KOPT-K1 (cell line): ENCODE measurements around the gene FGFBP2.

Source experiments
- H3K27ac ChIP-seq: fragments of 200-600 bp; sonication (generic); 2 replicates; pipeline ENCODE4 v1.5.1; 2016; ENCODE audit warnings: antibody characterized with exemption, mild to moderate bottlenecking, low read depth, low read length; ENCODE audit not compliant: poor library complexity, severe bottlenecking
- H3K36me3 ChIP-seq: fragments of 200-600 bp; sonication (generic); 2 replicates; pipeline ENCODE4 v1.5.1; 2017; ENCODE audit warnings: antibody characterized with exemption, mild to moderate bottlenecking, low read length, moderate library complexity; ENCODE audit not compliant: insufficient read depth
- H3K9me3 ChIP-seq: fragments of 200-600 bp; sonication (generic); 2 replicates; pipeline ENCODE4 v1.5.1; 2017; ENCODE audit warnings: antibody characterized with exemption, low read length, mild to moderate bottlenecking; ENCODE audit not compliant: insufficient read depth, poor library complexity, severe bottlenecking

Gene FGFBP2

GRCh38 chr4:15948826-15949225 lies 14.1 kb downstream of the FGFBP2 start:
- Histone ChIP-seq H3K36me3 (no peaks in the 10 kb centered on the region), H3K9me3 (no peaks in the 10 kb centered on the region), H3K27ac (no peak overlapping the region)

- H3K9me3 ChIP-seq = no peaks in the 10 kb centered on the region
- no peak overlapping the region for H3K27ac ChIP-seq
Measured at GRCh38 chr4:15947684-15948083, 15.3 kb downstream of the FGFBP2 start.

GRCh38 chr4:15945516-15945915 lies 17.5 kb downstream of the FGFBP2 start:
- Histone ChIP-seq H3K36me3 (no peaks in the 10 kb centered on the region), H3K9me3 (no peaks in the 10 kb centered on the region), H3K27ac (no peak overlapping the region)

More at GRCh38 chr4:15947684-15948083, 15.3 kb downstream of the FGFBP2 start:
- no peaks in the 10 kb centered on the region for H3K36me3 ChIP-seq

GRCh38 chr4:15944895-15945294 lies 18.1 kb downstream of the FGFBP2 start:
- Histone ChIP-seq H3K9me3 (no peaks in the 10 kb centered on the region), H3K27ac (no peak overlapping the region), H3K36me3 (no peaks in the 10 kb centered on the region)

GRCh38 chr4:15942283-15942682 lies 20.7 kb downstream of the FGFBP2 start:
- Histone ChIP-seq H3K36me3 (no peaks in the 10 kb centered on the region), H3K27ac (no peak overlapping the region), H3K9me3 (no peaks in the 10 kb centered on the region)

- no peaks in the 10 kb centered on the region for H3K36me3 ChIP-seq
- no peaks in the 10 kb centered on the region for H3K9me3 ChIP-seq
- H3K27ac ChIP-seq = no peak within 1 kb of the TSS
Measured at GRCh38 chr4:15938640-15939039, 24.3 kb downstream of the FGFBP2 start, which contains the start of gene FGFBP1. FGFBP1 (minus strand) TSS chr4:15938740; CDS start chr4:15936632, 2,108 bp downstream.

- H3K27ac ChIP-seq = no peak overlapping the region
- H3K9me3 ChIP-seq = no peaks in the 10 kb centered on the region
- no peaks in the 10 kb centered on the region for H3K36me3 ChIP-seq
Measured at GRCh38 chr4:15938182-15938581, 24.8 kb downstream of the FGFBP2 start.

- Histone ChIP-seq H3K27ac (no peak overlapping the region), H3K9me3 (no peaks in the 10 kb centered on the region), H3K36me3 (no peaks in the 10 kb centered on the region)
Measured at GRCh38 chr4:15936495-15936894, 26.5 kb downstream of the FGFBP2 start.

- Histone ChIP-seq H3K9me3 (no peaks in the 10 kb centered on the region), H3K27ac (no peak overlapping the region), H3K36me3 (no peaks in the 10 kb centered on the region)
Measured at GRCh38 chr4:15935504-15936402, 27.2 kb downstream of the FGFBP2 start.

GRCh38 chr4:15934259-15934658 lies 28.7 kb downstream of the FGFBP2 start:
- Histone ChIP-seq H3K27ac (no peak overlapping the region), H3K36me3 (no peaks in the 10 kb centered on the region)

GRCh38 chr4:15931451-15932210 lies 31.3 kb downstream of the FGFBP2 start:
- H3K9me3 ChIP-seq = no peaks in the 10 kb centered on the region
- H3K27ac ChIP-seq = no peak overlapping the region
- no peaks in the 10 kb centered on the region for H3K36me3 ChIP-seq

More at GRCh38 chr4:15934259-15934658, 28.7 kb downstream of the FGFBP2 start:
- no peaks in the 10 kb centered on the region for H3K9me3 ChIP-seq

- Histone ChIP-seq H3K9me3 (no peaks in the 10 kb centered on the region), H3K27ac (no peak overlapping the region), H3K36me3 (no peaks in the 10 kb centered on the region)
Measured at GRCh38 chr4:15930314-15930713, 32.7 kb downstream of the FGFBP2 start.

GRCh38 chr4:15929540-15929939 lies 33.4 kb downstream of the FGFBP2 start:
- Histone ChIP-seq H3K9me3 (no peaks in the 10 kb centered on the region), H3K27ac (no peak overlapping the region), H3K36me3 (no peaks in the 10 kb centered on the region)

GRCh38 chr4:15928883-15929282 lies 34.1 kb downstream of the FGFBP2 start:
- Histone ChIP-seq H3K36me3 (no peaks in the 10 kb centered on the region), H3K27ac (no peak overlapping the region), H3K9me3 (no peaks in the 10 kb centered on the region)

GRCh38 chr4:15926486-15926885 lies 36.5 kb downstream of the FGFBP2 start:
- no peaks in the 10 kb centered on the region for H3K36me3 ChIP-seq
- H3K9me3 ChIP-seq = no peaks in the 10 kb centered on the region
- H3K27ac ChIP-seq = no peak overlapping the region
